ENCODE results near the gene SPINK7.

The SPINK7 gene

DNA sequence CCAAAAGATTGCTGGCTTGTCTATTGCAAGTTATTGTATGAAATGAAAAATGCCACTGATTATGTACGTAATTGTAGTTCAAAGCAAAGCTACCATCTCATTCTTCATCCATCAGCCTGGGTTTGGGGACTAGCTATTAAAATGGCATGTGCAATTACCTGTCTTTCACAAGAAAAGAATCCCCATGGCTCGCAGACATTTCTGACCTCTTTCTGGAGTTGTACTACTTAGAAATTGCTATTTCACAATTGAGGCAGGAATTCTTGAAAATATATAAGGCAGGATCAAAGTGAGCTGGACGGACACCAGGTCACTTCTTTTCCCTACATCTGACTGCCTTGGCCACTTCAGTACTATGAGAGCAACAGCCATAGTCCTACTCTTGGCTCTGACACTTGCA lies 23.0 kb downstream of the SPINK7 start, which contains the start of gene SPINK9:
TSS of gene SPINK9 (plus strand) at position 301 of the 400 bp plus-strand sequence. CDS start at position 356, 55 bp downstream.
- H3K4me3 ChIP-seq (replicated peaks; ENCODE audit: insufficient read depth, low read length) = no peak within 1 kb of the TSS
- TF ChIP-seq GABPA (IDR thresholded peaks at IDR 0.05; ENCODE audit: low read depth) (no peak), POLR2AphosphoS5 (IDR thresholded peaks at IDR 0.05; ENCODE audit: low read depth) (no peak), SPI1 (IDR thresholded peaks at IDR 0.05; ENCODE audit: borderline replicate concordance, low read depth) (no peak)
- TF ChIP-seq, protein P1, sequence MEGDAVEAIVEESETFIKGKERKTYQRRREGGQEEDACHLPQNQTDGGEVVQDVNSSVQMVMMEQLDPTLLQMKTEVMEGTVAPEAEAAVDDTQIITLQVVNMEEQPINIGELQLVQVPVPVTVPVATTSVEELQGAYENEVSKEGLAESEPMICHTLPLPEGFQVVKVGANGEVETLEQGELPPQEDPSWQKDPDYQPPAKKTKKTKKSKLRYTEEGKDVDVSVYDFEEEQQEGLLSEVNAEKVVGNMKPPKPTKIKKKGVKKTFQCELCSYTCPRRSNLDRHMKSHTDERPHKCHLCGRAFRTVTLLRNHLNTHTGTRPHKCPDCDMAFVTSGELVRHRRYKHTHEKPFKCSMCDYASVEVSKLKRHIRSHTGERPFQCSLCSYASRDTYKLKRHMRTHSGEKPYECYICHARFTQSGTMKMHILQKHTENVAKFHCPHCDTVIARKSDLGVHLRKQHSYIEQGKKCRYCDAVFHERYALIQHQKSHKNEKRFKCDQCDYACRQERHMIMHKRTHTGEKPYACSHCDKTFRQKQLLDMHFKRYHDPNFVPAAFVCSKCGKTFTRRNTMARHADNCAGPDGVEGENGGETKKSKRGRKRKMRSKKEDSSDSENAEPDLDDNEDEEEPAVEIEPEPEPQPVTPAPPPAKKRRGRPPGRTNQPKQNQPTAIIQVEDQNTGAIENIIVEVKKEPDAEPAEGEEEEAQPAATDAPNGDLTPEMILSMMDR (IDR thresholded peaks at IDR 0.05; ENCODE audit: insufficient read depth, low read length) = no peak
- TF ChIP-seq, protein P2, sequence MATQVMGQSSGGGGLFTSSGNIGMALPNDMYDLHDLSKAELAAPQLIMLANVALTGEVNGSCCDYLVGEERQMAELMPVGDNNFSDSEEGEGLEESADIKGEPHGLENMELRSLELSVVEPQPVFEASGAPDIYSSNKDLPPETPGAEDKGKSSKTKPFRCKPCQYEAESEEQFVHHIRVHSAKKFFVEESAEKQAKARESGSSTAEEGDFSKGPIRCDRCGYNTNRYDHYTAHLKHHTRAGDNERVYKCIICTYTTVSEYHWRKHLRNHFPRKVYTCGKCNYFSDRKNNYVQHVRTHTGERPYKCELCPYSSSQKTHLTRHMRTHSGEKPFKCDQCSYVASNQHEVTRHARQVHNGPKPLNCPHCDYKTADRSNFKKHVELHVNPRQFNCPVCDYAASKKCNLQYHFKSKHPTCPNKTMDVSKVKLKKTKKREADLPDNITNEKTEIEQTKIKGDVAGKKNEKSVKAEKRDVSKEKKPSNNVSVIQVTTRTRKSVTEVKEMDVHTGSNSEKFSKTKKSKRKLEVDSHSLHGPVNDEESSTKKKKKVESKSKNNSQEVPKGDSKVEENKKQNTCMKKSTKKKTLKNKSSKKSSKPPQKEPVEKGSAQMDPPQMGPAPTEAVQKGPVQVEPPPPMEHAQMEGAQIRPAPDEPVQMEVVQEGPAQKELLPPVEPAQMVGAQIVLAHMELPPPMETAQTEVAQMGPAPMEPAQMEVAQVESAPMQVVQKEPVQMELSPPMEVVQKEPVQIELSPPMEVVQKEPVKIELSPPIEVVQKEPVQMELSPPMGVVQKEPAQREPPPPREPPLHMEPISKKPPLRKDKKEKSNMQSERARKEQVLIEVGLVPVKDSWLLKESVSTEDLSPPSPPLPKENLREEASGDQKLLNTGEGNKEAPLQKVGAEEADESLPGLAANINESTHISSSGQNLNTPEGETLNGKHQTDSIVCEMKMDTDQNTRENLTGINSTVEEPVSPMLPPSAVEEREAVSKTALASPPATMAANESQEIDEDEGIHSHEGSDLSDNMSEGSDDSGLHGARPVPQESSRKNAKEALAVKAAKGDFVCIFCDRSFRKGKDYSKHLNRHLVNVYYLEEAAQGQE (IDR thresholded peaks at IDR 0.05; ENCODE audit: insufficient replicate concordance, low read depth) = no peak
- H3K27me3 ChIP-seq (ENCODE audit: insufficient read depth, poor library complexity, severe bottlenecking) = no peaks in the 10 kb centered on the region
- no peak for DNase-seq (ENCODE audit: low read depth in 1 of 2, low spot score in 1 of 2)
- no peak within 1 kb of the TSS for H3K27ac ChIP-seq (replicated peaks)

DNA sequence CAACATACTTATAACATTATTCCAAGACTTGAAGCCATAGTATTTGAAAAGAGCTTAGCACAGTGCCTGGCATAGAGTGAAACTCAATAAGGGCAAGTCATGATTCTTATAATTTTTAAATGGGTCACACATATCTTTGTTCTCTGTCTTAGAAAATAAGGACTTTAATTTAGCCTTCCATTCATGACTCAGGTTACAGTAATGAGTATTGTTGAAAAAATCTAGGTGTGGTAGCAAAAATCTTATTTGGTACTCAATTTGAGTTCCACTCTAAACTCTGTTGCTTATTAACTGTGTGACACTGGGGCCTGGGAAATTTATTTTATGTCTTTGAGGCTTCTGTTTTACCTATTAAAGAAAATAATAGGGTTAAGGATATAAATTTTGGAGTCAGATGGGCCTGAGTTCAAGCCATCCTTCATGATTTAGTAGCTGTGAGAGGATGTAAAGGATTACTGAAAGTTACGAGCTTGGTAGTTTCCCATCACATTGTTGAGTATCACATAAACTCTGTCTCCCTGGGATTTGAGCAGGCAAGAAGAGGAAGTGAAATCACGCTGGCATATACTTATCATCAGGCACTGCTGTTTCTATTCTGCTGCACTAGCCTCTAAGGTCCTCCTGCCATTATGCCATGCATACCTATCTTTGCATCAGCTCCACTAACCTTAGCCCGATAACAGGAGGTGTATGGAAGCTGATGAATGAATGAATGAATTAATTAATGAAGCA lies 24.6 kb downstream of the SPINK7 start:
- DNase-seq (ENCODE audit: low read depth in 1 of 2, low spot score in 1 of 2) = no peak
- TF ChIP-seq, protein P1 (IDR thresholded peaks at IDR 0.05; ENCODE audit: insufficient read depth, low read length) = no peak
- peak; percentile 56; the same call in 1 of the 2 replicates for TF ChIP-seq SPI1 (IDR thresholded peaks at IDR 0.05; ENCODE audit: borderline replicate concordance, low read depth)
- no peak overlapping the region for H3K4me3 ChIP-seq (replicated peaks; ENCODE audit: insufficient read depth, low read length)
- no peaks in the 10 kb centered on the region for H3K27me3 ChIP-seq (ENCODE audit: insufficient read depth, poor library complexity, severe bottlenecking)
- no peak overlapping the region for H3K27ac ChIP-seq (replicated peaks)

DNA sequence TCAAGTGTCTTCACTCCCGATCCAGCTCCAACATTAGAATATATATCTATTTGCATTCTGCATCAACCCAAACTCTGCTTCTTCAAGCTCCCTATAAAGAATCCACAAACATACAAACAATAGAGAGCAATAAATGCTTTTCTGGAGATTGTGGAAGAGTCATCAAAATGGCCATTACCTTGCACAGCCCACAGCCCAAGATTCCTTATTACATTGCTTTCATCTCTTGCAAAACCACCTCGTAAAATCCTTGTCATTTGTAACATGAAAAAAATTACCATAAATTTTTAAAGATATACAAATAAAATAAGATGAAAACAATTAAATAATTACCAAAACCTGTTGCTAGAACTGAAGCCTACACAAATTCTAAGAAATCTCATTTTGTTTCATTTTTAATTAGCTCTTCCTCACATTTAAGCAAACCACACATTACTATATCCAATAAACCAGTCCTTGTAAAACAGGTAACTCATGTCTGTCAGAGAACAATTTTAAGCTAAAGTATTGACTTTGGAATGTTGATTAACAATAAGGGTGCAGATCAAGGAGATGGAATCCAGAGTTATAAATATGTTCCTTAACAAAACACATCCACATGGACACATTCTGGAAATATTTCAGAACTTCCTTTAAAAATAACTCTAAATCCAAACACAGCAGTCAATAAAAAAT lies 30.3 kb downstream of the SPINK7 start:
- DNase-seq (ENCODE audit: low read depth in 1 of 2, low spot score in 1 of 2) = no peak
- Histone ChIP-seq H3K27me3 (ENCODE audit: insufficient read depth, poor library complexity, severe bottlenecking) (no peaks in the 10 kb centered on the region), H3K27ac (replicated peaks) (no peak overlapping the region), H3K4me3 (replicated peaks; ENCODE audit: insufficient read depth, low read length) (no peak overlapping the region)
- no peak for TF ChIP-seq GABPA (IDR thresholded peaks at IDR 0.05; ENCODE audit: low read depth)
- TF ChIP-seq, protein P2 (IDR thresholded peaks at IDR 0.05; ENCODE audit: insufficient replicate concordance, low read depth) = no peak

DNA sequence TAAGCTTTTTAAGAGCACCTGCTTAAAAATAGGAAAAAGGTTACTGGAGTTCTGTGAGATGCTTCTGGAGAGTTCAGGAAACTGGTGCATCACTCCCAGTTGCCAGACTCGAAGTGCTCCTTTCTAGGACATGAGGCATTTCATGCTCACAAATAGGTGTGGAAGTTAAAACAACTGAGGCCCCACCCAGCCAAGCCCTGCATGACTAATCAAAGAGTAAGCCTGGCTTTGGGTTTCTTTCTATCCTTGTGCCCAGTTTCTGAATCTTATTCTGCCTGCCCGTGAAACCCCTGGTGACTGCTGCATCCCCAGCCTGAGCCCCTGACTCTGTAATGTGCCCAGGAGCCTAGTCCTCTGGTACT lies 30.8 kb downstream of the SPINK7 start:
- no peak for DNase-seq (ENCODE audit: low read depth in 1 of 2, low spot score in 1 of 2)
- Histone ChIP-seq H3K4me3 (replicated peaks; ENCODE audit: insufficient read depth, low read length) (no peak overlapping the region), H3K27me3 (ENCODE audit: insufficient read depth, poor library complexity, severe bottlenecking) (no peaks in the 10 kb centered on the region), H3K27ac (replicated peaks) (no peak overlapping the region)
- TF ChIP-seq, protein P1 (IDR thresholded peaks at IDR 0.05; ENCODE audit: insufficient read depth, low read length) = no peak
- TF ChIP-seq, protein P2 (IDR thresholded peaks at IDR 0.05; ENCODE audit: insufficient replicate concordance, low read depth) = no peak
- TF ChIP-seq SPI1 (IDR thresholded peaks at IDR 0.05; ENCODE audit: borderline replicate concordance, low read depth) (no peak), POLR2AphosphoS5 (IDR thresholded peaks at IDR 0.05; ENCODE audit: low read depth) (no peak), GABPA (IDR thresholded peaks at IDR 0.05; ENCODE audit: low read depth) (no peak)

Measured in HL-60 (cell line).